Astrocyte (in vitro differentiated cells and primary cell): Measurements from ENCODE around the gene RAB3IP.

Source experiments
- EZH2 ChIP-seq: IDR thresholded peaks from 2 replicates; pipeline ENCODE4 v1.6.1; 2012; ENCODE audit warnings: mild to moderate bottlenecking, low read length, inconsistent platforms; ENCODE audit not compliant: insufficient read depth
- TF ChIP-seq, protein P1 (sequence below): IDR thresholded peaks from 2 replicates; pipeline ENCODE4 v1.5.1; 2011; ENCODE audit warnings: low read depth, mild to moderate bottlenecking, inconsistent platforms, low read length, moderate library complexity; ENCODE audit not compliant: insufficient read depth

- TF ChIP-seq, protein P1, sequence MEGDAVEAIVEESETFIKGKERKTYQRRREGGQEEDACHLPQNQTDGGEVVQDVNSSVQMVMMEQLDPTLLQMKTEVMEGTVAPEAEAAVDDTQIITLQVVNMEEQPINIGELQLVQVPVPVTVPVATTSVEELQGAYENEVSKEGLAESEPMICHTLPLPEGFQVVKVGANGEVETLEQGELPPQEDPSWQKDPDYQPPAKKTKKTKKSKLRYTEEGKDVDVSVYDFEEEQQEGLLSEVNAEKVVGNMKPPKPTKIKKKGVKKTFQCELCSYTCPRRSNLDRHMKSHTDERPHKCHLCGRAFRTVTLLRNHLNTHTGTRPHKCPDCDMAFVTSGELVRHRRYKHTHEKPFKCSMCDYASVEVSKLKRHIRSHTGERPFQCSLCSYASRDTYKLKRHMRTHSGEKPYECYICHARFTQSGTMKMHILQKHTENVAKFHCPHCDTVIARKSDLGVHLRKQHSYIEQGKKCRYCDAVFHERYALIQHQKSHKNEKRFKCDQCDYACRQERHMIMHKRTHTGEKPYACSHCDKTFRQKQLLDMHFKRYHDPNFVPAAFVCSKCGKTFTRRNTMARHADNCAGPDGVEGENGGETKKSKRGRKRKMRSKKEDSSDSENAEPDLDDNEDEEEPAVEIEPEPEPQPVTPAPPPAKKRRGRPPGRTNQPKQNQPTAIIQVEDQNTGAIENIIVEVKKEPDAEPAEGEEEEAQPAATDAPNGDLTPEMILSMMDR: no peak
- no peak for TF ChIP-seq EZH2
Measured at GRCh38 chr12:69789351-69789750, 50.7 kb downstream of the RAB3IP start.
